NB4 (cell line): Measurements from ENCODE around the gene NAV3.

Experiments used
- POLR2A ChIP-seq: IDR thresholded peaks from 2 replicates; pipeline ENCODE4 v1.6.1; 2011; ENCODE audit warnings: mild to moderate bottlenecking; ENCODE audit not compliant: insufficient read length; ENCODE audit errors: extremely low read depth
- TF ChIP-seq, protein P1 (sequence below): IDR thresholded peaks from one replicate; pipeline ENCODE4 v1.5.1; 2012; ENCODE audit warnings: low read depth, low read length
- TF ChIP-seq, protein P2 (sequence below): IDR thresholded peaks from 2 replicates; pipeline ENCODE4 v1.6.1; 2011; ENCODE audit warnings: low read depth, low read length

DNA sequence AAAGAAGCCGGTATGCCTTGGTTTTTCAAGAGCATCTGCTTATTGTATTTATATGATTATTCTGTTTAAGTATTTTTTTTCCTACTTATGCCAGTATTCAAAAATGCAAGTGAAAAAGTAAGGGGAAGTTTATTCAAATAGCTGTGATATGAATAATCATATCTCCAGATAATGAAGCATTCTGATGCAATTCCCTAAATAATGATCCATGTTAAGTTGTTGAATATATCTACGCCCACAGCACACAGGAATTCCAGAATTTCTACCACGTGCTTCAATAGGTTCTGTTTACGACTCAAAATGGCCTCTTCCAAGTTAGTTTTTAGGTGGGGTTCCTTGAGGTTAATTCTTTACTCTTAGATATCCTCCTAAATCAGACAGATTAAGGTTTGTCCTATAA is 208.3 kb downstream of the NAV3 start:
- TF ChIP-seq, protein P1, sequence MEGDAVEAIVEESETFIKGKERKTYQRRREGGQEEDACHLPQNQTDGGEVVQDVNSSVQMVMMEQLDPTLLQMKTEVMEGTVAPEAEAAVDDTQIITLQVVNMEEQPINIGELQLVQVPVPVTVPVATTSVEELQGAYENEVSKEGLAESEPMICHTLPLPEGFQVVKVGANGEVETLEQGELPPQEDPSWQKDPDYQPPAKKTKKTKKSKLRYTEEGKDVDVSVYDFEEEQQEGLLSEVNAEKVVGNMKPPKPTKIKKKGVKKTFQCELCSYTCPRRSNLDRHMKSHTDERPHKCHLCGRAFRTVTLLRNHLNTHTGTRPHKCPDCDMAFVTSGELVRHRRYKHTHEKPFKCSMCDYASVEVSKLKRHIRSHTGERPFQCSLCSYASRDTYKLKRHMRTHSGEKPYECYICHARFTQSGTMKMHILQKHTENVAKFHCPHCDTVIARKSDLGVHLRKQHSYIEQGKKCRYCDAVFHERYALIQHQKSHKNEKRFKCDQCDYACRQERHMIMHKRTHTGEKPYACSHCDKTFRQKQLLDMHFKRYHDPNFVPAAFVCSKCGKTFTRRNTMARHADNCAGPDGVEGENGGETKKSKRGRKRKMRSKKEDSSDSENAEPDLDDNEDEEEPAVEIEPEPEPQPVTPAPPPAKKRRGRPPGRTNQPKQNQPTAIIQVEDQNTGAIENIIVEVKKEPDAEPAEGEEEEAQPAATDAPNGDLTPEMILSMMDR, result no peak
- no peak for TF ChIP-seq POLR2A
- TF ChIP-seq, protein P2, sequence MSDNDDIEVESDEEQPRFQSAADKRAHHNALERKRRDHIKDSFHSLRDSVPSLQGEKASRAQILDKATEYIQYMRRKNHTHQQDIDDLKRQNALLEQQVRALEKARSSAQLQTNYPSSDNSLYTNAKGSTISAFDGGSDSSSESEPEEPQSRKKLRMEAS, result no peak
